GM06990 (cell line): ENCODE data around the gene PRRT1B.

ENCODE experiments used
- DNase-seq: peaks from one replicate; pipeline ENCODE4 v3.0.0-alpha.2; 2011; ENCODE audit not compliant: insufficient read length; ENCODE audit errors: extremely low read depth
- H3K27me3 ChIP-seq: replicated peaks from 2 replicates; pipeline ENCODE4 v1.6.0; 2011; ENCODE audit warnings: low read length; ENCODE audit not compliant: control insufficient read depth, insufficient read depth
- H3K36me3 ChIP-seq: 2 replicates; pipeline ENCODE4 v1.5.1; 2011; ENCODE audit warnings: low read length; ENCODE audit not compliant: control insufficient read depth, insufficient read depth
- H3K4me3 ChIP-seq: replicated peaks from 2 replicates; pipeline ENCODE4 v1.5.1; 2011; ENCODE audit warnings: low read depth, mild to moderate bottlenecking, control low read depth, low read length
- TF ChIP-seq, protein P1 (sequence below): IDR thresholded peaks from 2 replicates; pipeline ENCODE4 v1.5.1; 2011; ENCODE audit warnings: low read length, control low read depth, mild to moderate bottlenecking, inconsistent platforms; ENCODE audit not compliant: insufficient read depth, poor library complexity, severe bottlenecking

The PRRT1B gene

DNA sequence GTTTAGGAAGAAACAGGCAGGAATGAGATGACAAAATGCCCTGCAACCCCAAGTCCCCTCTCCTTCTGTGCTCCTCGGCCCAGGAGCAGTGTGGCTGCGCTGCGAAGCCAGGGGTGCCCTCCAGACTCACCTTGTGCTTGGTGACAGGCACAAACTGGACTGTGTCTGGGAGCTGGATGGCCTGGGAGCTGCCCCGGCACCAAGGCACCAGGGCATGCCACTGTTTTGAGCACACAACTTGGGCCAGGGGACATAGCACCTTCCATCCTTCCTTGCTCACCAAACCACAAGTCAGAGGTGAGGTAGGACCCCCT lies 51.1 kb downstream of the PRRT1B start:
- TF ChIP-seq, protein P1, sequence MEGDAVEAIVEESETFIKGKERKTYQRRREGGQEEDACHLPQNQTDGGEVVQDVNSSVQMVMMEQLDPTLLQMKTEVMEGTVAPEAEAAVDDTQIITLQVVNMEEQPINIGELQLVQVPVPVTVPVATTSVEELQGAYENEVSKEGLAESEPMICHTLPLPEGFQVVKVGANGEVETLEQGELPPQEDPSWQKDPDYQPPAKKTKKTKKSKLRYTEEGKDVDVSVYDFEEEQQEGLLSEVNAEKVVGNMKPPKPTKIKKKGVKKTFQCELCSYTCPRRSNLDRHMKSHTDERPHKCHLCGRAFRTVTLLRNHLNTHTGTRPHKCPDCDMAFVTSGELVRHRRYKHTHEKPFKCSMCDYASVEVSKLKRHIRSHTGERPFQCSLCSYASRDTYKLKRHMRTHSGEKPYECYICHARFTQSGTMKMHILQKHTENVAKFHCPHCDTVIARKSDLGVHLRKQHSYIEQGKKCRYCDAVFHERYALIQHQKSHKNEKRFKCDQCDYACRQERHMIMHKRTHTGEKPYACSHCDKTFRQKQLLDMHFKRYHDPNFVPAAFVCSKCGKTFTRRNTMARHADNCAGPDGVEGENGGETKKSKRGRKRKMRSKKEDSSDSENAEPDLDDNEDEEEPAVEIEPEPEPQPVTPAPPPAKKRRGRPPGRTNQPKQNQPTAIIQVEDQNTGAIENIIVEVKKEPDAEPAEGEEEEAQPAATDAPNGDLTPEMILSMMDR = no peak
- Histone ChIP-seq H3K27me3 (no peaks in the 10 kb centered on the region), H3K36me3 (peaks cover 71% of the 10 kb centered on the region), H3K4me3 (no peak overlapping the region)
- DNase-seq = no peak

DNA sequence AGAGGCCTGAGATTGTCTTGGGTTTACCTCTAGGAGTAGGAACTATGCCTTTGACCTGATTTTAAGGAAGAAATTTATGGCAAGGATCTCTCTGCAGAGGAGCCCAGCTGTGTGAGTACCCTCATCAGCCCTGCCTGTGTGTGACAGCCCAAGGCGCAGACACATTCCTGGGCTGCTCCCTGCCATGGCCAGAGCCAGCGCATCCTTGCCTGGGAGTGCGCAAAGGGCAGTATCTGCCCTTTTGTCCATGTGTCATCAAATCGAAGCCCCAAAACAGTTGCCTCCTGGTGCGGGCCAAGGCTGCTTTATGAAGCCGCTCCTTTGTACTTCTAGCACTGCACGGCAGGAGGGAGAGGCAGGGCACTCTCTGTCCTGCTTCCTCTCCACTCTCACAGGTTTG lies 51.9 kb downstream of the PRRT1B start:
- TF ChIP-seq, protein P1 = no peak
- no peak overlapping the region for H3K4me3 ChIP-seq
- peaks cover 71% of the 10 kb centered on the region for H3K36me3 ChIP-seq
- DNase-seq = no peak
- no peaks in the 10 kb centered on the region for H3K27me3 ChIP-seq

DNA sequence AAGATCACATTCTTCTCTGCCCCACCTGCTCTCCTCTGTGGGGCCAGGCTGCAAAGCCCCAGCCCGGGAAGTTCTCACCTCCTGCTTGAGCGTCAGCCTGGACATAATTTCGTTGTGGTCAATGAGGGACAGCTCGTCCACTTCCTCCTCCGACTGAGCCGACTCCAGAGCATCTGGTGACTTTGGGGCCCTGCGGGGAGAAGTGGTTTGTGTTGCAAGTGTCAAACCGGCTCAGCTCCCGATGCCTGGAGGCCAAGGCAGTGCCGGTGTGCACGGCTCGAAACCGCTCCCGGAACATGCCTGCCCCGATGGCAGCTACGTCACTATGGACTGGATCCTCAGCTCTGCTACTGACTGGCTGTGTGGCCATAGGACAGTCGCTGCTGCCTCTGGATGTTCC lies 52.8 kb downstream of the PRRT1B start:
- Histone ChIP-seq H3K4me3 (no peak overlapping the region), H3K36me3 (peaks cover 74% of the 10 kb centered on the region), H3K27me3 (no peaks in the 10 kb centered on the region)
- DNase-seq = no peak
- TF ChIP-seq, protein P1 = no peak

DNA sequence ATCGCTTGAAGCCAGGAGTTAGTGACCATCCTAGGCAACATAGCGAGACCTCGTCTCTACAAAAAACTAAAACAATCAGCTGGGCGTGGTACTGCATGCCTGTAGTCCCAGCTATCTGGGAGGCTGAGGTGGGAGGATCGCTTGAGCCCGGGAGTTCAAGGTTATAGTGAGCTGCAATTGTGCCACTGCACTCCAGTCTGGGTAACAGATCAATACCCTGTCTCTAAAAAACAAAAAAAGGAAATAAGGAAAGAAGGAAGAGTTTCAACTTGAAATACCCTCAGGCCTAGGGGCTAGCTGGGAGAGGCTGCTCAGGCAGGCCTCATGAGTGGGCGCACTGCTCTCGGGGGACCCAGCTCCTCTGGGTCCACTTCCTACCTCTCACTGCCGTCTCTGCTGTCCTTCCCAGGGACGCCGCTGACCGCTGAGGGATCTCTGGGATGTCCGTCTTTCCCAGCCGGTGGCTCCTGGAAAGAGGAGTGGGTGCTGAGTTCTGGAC lies 56.4 kb downstream of the PRRT1B start:
- TF ChIP-seq, protein P1 = no peak
- no peak overlapping the region for H3K4me3 ChIP-seq
- H3K27me3 ChIP-seq = no peaks in the 10 kb centered on the region
- no peak for DNase-seq
- H3K36me3 ChIP-seq = peaks cover 68% of the 10 kb centered on the region

DNA sequence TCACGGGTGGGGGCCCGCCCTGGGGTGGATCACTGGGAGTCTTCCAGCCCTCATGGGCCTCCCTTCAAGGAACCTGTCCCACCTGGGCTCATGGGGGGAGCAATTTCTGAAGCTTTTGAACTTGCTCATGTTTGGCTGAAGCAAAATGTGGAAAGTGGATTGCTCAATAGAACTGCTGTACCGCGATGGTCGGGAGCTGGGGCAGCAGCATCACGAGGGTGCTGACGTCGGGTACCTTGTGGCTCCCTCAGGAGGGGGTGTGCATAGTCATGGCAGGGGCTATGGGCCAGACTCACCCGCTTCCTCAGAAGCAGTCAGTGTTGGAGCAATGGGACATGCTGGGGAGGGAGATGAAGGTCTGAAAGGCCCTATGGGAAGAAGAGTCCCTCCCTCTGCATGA lies 57.9 kb downstream of the PRRT1B start:
- Histone ChIP-seq H3K36me3 (peaks cover 65% of the 10 kb centered on the region), H3K27me3 (no peaks in the 10 kb centered on the region), H3K4me3 (no peak overlapping the region)
- DNase-seq = no peak
- TF ChIP-seq, protein P1 = no peak
